ENCODE results near the gene FER.

- TF ChIP-seq CTCF (optimal IDR thresholded peaks at IDR 0.05 in 1 of 3, IDR thresholded peaks at IDR 0.05 in 1 of 3, conservative IDR thresholded peaks at IDR 0.05 in 1 of 3; ENCODE audit: extremely low read depth in 1 of 3, insufficient read depth in 2 of 3, low read length in 3 of 3) (no peak), EZH2 (IDR thresholded peaks at IDR 0.05; ENCODE audit: low read length) (no peak)
These were observed 163.4 kb downstream of the FER start for GRCh38 chr5:108911055-108911454.

Measured in keratinocyte (primary cell).